DMS 273 (cell line): ENCODE measurements around the gene CCNJL.

Experiments
- DNase-seq: peaks from one replicate; lab custom pipeline; 2025; ENCODE audit not compliant: unreplicated experiment; lab: John Stamatoyannopoulos, UW

The CCNJL gene

DNA sequence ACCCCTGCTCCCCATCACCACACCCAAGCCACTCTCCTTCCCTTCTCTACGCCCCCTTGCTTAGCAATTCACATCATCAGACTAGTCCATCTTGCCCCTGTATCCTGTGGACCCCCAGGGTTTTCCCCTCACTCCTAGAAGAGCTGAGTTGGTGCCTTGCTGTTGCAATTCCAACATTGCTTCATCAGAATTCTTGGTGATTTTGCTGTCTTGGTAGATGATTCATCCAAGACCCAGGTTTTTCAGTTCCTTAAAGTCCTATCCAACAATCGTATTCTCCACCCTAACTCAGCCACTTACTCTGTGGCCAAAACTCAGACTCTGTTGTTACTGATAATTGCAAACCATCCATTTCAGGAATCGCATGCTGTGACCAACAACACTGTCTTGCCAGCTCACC, 21.4 kb upstream of the CCNJL start:
- DNase-seq = no peak

DNA sequence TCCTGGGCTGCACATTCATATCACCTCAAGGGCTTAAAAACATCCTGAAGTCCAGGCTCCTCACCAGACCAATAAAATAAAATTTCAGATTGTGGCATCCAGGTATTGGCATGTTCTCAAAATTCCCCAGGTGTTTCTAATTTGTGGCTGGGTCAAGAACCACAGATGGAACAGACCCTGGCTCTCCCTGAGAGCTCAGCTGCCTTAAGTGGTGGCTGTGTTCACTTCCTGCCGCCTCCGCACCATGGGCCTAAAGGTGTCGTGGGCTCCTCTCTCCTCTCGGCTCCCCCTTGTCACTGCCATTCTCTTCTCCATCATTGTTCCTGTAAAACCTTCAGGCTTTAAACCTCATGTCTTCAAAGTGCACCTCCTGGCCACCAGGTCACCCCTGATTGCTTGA, 17.8 kb upstream of the CCNJL start:
- DNase-seq = no peak

DNA sequence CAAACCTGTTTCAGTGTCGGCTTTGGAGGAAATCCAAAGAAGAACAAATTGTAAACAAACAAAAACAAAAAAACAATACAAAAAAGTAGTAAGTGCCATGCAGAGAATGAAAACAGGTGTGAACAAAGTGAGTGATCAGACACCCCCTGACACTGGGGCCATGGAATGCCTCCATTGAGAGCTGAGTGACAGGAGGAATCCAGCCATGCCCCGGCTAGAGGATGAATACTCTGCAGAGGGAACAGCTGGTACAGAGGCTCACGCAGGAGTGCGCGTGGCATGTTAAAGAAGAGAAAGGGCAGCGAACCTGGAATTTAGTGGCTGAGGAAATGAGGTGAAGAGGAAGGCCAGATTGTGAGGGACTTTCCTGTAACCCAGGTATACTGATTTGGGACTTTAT, 15.5 kb upstream of the CCNJL start:
- peak; percentile 51 for DNase-seq

DNA sequence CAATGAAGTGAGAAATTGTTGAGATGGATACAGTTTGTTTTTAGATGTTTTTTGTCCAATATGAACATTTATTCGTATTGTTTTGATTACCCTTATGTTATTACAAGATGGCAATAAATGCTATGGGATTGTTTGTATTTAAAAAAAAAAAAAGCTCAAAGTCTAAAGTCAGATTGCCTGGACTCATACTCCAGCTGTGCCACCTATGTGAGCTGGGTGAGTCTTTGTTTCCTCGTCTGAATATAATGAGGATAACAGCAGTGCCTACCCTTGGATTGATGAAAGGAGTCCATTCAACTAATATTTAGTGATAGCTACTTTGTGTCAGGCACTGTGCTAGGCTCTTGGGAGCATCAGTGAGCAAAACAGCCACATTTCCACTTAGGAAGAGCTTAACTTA, 14.6 kb upstream of the CCNJL start:
- DNase-seq = no peak

DNA sequence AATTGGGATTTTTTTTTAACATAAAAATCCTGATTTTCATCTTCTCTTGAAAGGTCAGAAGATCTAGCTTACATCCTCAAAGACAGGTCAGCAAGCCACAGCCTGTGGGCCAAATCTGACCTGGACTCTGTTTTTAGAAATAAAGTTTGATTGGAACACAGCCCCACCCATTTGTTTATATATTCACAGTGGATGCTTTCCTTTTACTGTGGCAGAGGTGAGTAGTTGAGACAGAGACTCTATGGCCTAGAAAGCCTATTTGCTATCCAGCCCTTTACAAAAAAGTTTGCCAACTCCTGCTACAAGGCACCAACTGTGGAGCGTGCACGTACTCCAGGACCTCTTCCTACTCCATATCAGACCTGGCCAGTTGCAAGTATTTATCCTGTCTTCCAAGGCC, 13.4 kb upstream of the CCNJL start:
- no peak for DNase-seq

DNA sequence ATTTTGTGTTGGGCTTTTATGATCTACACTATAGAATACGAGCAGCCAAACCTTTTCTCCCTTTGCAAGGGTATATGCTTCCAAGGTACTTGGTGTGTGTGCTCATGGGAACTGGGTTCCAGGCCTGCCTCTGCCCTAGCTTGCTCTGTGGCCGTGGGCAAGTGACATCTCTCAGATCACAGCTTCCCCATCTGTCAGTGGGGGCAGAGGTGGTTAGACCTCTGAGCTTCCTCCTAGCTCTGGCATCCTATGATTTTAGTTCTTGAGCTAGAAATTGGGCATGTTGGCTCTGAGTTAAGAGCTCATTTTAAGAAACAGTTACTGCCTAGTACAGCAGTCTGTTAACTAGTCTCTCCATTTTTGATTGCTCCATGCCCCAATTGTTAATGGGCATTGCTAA, 12.5 kb upstream of the CCNJL start:
- DNase-seq = no peak

DNA sequence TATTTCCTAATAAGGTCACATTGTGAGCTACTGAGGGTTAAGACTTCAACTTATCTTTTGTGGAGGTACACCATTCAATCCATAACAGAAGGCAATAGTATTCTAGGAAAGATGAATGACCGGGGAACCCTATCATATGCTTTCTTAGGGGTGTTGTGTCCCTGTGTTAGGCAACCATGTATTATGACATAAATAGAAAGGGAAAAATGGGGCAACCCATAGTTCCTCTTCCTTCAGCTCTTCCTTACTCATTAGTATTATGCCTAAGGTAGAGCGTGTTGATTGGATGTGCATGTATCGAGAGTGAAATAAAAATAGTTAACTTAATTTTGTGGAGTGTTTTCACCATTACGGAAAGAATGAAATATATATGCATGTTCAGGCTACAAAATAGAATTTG, 6.0 kb upstream of the CCNJL start:
- DNase-seq = no peak

DNA sequence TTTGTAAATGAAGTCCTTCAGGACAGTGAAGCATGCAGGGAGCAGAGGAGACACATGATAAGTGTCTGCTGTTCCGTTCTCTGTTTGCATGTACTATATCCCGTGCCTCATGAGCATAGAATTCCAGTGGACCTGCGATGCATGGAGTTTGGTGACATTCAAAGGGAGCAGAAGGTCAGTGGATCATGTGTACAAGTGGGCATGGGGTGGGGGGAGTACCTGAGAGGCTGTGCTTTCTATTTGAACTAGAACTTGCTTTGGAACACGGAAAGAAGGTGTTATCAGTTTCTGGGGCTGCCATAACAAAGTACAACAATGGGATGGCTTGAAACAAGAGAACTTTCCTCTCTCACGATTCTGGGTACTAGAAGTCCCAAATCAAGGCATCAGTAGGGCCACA, 5.1 kb upstream of the CCNJL start:
- DNase-seq = no peak

DNA sequence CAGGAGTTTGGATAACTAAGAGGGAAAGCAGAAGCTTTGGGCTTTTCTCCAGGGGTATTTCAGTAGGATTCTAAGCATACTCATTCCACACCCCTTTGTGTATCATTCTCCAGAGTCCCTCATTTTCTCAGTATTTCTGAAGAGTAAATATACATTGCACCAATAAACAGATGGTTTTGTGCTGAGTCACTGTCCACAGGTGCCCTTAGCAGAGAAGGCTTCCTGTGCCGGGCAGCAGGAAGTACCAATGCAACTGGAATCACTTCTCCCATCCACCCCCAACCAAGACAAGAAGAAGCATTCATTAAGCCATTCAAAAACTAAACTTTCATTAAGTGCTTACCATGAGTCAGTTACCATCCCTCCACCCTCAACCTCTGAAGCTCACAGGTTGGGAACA, 3.6 kb upstream of the CCNJL start:
- DNase-seq = peak; percentile 49

DNA sequence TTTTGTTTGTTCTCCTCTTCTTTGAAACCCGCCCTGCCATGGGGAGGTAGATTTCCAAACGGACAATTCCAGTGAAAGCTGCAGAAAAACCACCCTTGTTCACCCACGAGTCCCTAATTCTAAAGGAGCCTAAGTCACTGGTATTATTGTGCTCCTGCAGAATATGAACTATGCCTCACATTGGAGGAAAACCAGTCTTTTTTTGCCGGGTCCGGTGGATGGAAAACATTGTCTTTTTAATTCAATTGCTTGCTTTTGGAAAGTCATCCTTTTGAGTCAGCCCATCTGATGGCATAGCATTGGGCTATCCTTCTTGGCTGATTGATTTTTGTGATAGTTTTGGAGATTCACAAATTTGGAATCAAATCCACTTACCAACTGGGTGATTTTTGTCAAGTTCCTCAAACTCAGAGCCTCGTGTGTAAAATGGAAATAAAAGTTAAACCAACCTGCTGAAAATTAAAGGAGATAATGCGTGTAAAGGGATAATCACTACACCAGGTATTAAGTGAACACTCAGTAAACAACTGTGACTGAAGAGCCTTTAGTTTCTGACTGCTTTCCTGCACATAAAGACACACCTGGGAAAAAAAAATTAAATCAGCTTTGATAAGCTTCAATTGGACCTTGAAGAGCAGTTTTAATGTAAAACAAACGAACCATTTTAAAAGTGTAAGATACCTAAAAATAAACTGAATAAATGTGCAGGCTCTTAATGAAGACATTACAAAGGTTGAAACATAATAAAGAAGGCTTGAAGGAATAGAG, 780 bp upstream of the CCNJL start:
- peak; percentile 50 for DNase-seq

DNA sequence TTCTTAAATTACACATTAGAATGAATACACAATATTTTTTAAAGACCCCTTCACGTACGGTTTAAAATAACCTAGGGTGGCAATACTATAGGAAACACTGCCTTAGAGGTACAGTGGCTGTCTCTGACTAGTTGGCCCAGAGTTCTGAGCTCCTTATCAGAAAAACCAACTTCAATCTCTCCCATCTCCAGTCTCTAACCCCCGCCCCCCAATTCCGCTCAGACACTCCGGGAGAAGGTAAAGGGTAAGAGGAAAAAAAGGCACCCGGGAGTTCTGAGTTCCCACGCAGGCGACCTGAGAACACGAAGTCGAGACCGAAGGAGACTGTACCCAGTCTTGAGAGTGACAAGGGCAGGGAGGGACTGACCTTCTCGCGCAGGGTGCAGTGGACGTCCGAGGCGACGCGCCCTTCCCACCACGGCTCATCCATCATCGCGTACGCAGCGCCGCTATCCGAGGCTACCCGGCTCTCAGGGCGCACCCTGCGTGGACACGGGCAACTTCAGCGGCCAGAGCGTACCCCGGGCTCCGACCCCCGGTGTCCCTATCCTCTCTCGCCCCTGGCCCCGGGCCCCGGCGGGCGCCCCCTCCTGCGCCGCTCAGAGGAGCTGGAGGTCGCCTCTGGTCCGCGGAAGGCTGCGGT, 752 bp downstream of the CCNJL start:
- DNase-seq = peak; percentile 52

DNA sequence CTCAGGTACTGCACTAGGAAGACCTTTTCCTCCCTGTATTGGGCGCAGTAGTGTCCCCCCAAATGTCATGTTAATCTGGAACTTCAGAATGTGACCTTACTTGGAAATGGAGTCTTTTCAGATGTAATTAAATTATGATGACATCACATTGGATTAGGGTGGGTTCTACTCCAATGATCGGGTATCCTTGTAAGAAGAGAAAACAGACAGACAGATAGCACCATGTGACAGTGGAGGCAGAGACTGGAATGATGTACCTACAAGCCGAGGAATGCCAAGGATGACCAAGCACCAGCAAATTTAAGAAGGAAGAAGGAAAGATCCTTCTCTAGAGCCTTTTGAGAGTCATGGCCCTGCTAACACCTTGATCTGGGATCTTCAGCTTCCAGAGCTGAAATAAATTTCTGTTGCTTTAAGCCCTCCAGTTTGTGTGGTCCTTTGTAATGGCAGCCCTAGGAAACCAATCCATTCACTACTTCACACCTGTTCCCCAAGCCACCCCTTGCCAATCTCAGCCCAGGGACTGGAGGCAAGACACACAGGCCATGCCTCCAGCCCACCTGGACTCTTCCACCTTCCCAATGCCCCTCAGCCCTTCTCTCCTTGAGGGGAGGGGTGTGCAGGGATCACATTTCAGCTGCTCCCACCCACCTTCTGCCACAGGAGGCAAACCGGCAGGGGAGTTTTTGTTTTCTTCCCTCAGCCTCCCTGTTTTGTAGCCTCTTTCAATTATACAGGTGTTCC, 1.6 kb downstream of the CCNJL start:
- peak; percentile 34 for DNase-seq

DNA sequence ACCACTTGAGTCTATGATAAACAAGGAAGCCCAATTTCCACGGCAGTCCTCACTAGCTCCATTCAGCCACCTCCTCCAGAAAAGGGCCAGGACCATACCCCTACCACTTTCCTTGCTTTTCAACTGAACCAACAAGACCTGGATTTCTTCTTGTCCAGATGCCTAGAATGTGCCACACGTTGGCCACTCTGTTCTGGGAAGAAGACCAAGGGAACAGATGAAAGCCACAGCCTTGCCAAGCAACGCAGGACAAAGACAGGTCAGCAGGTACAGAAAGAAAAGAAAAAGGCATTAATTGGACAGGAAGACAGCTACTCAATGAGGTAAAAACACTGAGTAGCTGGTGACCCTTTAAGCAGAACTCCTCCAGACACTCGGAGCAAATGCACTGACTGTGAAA, 2.2 kb downstream of the CCNJL start:
- DNase-seq = no peak

DNA sequence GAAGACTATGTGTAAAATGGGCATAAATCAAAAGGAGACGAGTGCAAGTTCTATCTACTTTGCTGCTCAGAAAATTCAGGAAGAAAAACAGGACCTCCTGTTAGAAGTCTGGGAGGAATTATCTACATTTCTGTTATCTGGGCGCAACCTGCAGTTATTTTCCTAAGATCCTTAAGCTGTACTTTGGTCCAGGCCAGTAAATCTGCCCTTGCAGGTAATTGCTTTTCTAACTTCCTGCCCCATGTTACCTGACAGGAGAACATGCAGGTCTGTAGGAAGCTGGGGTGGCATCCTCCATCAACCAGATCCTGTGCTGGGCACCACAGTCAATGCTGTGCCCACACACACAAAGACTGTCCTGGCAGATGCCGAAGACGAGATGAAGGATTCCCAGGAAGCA, 5.7 kb downstream of the CCNJL start:
- no peak for DNase-seq

DNA sequence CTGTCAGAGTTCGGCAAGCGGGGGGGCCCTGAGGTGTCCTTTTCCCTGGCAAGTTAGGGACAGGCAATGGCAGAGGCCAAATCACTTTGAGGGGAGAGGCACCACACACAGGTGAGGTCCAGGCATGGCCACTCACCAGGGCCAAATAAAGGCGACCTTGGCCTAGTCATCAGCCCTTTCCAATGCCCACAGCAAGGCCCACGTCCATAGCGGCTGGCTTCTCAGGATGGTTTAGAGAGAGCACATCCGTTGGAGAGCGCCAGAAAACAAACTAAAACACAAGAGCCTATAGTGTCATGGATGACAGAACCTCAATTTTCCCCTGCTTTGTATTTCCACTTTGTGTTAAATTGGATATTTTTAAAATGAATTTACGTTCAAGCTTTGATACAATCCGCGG, 7.0 kb downstream of the CCNJL start:
- no peak for DNase-seq

DNA sequence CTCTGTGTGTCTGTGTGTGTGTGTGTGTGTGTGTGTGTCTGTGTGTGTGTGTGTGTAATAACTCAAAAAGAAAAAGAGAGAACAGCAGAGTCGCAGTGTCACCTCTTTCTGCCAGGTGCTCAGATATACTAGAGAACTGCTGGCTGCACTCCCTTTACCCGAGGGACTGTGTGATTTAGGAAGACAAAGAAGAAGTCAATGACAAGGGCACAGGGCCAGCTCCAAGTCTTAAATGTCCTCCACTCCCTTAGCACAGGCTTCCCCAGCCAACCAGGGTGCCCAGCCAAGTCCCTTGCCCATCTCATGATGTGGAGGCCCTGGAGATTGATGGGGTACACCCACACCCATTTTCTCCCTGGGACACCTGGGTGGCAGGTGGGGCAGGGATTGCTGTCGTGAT, 8.7 kb downstream of the CCNJL start:
- no peak for DNase-seq

DNA sequence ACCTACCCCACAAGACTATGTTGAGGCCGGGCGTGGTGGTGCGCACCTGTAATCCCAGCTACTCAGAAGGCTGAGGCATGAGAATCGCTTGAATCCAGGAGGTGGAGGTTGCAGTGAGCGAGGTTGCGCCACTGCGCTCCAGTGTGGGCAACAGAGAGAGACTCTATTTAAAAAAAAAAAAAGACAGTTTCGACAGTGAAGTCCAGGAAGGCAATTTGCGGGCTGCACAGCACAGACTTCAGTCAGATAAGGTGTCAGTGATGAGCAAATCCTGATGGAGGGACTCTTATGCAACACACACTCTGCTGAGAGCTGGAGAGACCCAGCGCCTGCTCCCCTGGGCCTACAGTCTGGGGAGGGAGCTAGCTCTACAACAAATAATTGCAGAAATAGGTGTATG, 14.2 kb downstream of the CCNJL start:
- DNase-seq = no peak

DNA sequence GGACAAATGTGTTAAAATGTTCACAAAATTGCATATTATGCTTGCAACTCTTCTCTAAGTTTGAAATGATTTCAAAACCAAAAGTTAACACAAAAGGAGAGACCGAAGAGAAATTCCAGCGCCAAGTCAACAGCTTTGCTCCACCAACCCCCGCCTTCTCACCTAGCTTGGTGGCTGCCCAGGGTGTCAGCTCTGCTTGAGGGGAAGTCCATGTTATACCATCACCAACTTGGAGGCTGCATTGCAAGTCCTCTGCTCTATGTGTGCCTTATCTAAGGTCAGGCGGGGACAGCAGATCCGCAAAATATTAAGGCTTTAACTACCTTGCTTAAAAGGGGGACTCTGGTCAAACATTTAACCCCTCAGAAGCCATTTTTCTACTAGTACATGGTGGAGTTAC, 14.6 kb downstream of the CCNJL start:
- no peak for DNase-seq

DNA sequence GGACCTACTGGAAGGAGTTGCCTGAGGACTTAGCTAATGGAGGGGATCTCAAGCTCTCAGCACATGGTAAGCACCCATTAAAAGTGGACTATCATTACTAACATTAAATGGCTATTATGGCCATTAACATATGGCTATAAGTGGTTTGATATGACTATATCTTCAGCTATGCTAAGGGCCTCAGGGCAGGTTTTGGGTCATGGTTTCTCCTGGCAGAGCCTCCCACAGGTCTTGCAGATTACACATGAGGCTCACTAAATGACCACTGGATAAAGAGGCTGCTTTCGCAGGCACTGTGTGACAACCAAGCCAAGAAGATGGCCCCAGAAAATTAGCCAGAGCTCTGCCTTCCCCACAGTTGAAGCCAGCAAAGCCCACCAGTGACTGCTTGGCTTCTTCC, 15.4 kb downstream of the CCNJL start:
- no peak for DNase-seq

DNA sequence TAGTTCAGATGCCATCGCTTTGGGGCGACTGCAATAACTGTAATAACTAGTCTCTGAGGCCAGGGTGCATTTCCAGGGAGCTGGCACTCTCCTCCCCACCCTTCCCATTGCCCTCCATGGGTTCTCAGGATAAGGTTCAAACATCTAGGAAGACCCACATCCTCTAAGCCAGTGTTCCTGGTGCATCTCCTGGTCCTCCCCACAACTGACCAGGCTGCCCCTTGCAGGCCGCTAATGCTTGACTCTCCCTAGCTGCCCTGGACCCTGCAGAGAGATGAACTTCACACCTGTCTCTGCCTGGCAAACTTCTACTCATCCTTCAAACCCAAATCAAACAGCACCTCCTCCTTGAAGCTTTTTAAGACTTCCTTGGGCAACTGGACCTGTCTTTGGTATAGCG, 15.9 kb downstream of the CCNJL start:
- DNase-seq = no peak

DNA sequence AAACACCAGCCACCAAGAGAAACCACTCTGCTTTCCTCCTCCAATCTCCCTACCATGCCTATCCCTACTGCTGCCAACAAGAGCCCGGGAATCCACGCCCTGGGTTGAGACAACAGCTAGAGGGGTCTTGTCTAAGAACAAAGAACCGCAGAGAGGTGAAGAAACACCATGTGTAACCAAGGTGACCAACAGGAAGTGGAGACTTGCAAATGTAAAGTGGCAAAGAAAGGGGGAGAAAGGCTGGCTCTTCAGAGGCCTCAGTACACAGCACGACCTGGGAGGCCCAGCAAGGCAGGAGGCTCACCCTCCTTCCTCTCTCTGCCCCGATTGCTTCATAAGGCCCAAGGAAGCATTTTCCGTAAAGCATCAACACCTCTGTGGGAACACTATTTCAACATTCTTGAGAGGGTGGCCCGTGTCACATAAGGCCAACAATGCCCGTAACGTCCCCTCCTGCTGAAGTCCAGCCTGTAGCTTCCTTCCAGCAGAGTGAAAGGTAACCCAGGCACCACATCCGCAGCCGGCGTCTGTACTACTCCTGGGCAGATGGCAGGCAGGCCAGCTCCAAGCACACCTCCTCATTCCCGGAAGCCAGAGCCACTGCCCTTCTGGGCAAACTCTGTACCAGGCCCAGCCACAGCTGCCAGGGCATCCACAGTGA, 18.3 kb downstream of the CCNJL start:
- peak; percentile 74 for DNase-seq

DNA sequence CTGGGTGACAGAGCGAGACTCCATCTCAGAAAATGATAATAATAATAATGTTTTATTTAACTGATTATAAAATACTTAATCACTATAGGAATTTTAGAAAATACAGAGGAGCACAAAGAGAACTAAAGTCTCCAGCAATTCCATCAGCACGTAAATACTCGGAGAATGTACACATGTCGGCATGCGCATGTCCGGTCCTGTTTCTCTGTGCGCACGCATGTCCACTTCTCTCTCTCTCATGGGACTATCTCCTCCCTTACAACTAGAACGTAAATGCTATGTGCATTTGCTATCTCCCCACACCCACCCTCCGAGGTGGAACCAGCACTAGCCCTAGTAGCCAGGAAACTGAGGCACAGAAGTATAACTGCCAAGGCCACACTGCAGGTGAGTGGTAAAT, 19.0 kb downstream of the CCNJL start:
- no peak for DNase-seq
